ENCODE results near the gene PDCD5. TPM values are rescaled to one million over a fixed set of nuclear protein-coding genes. Genes with fewer than 3 reads are reported as not detected.

PDCD5 gene
- total RNA-seq, 1 donor from 2014 or later: 115 TPM

DNA sequence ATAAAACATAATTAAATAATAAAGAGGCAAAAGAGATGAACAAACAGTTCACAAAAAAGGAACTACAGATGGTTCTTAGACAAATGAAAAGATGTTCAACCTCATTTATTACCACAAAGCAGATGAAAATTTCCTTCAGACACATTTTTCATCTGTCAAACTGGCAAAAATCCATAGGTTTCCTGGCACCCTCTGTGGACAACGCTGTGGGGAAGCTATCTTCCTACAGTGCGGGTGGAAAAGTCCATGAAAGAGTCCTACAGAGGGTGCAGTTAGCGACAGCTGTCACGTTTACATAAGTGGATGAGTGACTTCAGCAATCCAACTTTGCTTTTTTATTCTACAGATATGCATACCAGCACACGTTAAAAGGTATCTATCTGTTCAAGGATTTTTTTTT is 30.3 kb upstream of the PDCD5 start:
- Histone ChIP-seq H3K9me3 (no peaks in the 10 kb centered on the region), H3K27me3 (no peaks in the 10 kb centered on the region), H3K27ac (no peak overlapping the region), H3K4me3 (no peak overlapping the region), H3K4me1 (no peaks in the 10 kb centered on the region), H3K36me3 (no peaks in the 10 kb centered on the region)
- TF ChIP-seq POLR2AphosphoS5 (IDR thresholded peaks at IDR 0.05; ENCODE audit: insufficient read depth in 1 of 2, low read depth in 1 of 2) (no peak), POLR2A (IDR thresholded peaks at IDR 0.05) (no peak)
- TF ChIP-seq, protein P1, sequence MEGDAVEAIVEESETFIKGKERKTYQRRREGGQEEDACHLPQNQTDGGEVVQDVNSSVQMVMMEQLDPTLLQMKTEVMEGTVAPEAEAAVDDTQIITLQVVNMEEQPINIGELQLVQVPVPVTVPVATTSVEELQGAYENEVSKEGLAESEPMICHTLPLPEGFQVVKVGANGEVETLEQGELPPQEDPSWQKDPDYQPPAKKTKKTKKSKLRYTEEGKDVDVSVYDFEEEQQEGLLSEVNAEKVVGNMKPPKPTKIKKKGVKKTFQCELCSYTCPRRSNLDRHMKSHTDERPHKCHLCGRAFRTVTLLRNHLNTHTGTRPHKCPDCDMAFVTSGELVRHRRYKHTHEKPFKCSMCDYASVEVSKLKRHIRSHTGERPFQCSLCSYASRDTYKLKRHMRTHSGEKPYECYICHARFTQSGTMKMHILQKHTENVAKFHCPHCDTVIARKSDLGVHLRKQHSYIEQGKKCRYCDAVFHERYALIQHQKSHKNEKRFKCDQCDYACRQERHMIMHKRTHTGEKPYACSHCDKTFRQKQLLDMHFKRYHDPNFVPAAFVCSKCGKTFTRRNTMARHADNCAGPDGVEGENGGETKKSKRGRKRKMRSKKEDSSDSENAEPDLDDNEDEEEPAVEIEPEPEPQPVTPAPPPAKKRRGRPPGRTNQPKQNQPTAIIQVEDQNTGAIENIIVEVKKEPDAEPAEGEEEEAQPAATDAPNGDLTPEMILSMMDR (IDR thresholded peaks at IDR 0.05): no peak
- no peak for DNase-seq (ENCODE audit: extremely low spot score in 2 of 2)
- intact Hi-C loops (cut with DNase I): no loop called here

DNA sequence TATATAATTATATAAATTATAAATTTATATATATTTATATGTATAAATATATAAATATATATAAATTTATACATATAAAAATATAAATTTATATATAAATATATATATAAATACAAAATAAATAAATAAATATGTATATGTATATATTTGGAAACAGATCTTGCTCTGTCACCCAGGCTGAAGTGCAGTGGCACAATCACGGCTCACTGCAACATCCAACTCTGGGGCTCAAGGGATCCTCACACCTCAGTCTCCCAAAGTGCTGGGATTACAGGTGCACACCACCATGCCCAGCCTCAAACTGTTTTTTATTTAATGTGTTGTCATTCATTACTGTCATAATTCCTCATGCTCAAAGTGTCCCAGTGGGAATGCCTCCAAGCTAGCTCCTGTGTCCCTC is 25.2 kb upstream of the PDCD5 start:
- Histone ChIP-seq H3K9me3 (no peaks in the 10 kb centered on the region), H3K4me3 (no peak overlapping the region), H3K4me1 (no peaks in the 10 kb centered on the region), H3K27me3 (no peaks in the 10 kb centered on the region), H3K36me3 (no peaks in the 10 kb centered on the region), H3K27ac (no peak overlapping the region)
- intact Hi-C loops (cut with DNase I): no loop called here
- TF ChIP-seq, protein P1 (IDR thresholded peaks at IDR 0.05): no peak
- no peak for TF ChIP-seq POLR2A (IDR thresholded peaks at IDR 0.05)
- no peak for TF ChIP-seq POLR2AphosphoS5 (IDR thresholded peaks at IDR 0.05; ENCODE audit: insufficient read depth in 1 of 2, low read depth in 1 of 2)
- DNase-seq (ENCODE audit: extremely low spot score in 2 of 2): no peak

DNA sequence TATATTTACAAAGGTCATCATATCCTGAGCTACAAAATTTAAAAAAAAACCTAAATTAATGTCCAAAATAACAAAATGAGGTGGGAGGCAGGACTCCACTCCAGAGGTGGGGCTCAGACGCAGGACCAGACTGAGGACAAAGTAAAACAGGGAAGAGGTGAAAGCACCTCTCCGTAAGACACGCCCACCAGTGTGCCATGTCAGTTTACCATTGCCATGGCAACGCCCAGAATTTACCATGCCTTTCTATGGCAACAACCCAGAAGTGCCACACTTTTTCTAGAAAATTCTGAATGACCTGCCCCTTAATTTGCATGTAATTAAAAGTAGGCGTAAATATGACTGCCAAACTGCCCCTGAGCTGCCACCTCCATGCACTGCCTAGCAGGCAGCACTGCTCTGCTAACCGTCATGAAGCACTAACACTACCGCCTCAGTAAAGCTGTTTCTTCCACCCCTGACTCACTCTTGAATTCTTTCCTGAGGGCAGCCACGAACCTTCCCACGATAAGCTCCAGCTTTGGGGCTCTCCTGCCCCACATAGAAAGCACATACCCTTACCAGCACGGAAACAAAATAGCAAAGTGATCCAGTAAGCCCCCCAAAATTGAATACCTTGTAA is 22.3 kb upstream of the PDCD5 start:
- H3K4me3 ChIP-seq: no peak overlapping the region
- intact Hi-C loops (cut with DNase I): no loop called here
- DNase-seq (ENCODE audit: extremely low spot score in 2 of 2): no peak
- H3K27ac ChIP-seq: no peak overlapping the region
- H3K4me1 ChIP-seq: no peaks in the 10 kb centered on the region
- no peaks in the 10 kb centered on the region for H3K36me3 ChIP-seq
- H3K9me3 ChIP-seq: no peaks in the 10 kb centered on the region
- H3K27me3 ChIP-seq: no peaks in the 10 kb centered on the region
- TF ChIP-seq POLR2AphosphoS5 (IDR thresholded peaks at IDR 0.05; ENCODE audit: insufficient read depth in 1 of 2, low read depth in 1 of 2) (no peak), POLR2A (IDR thresholded peaks at IDR 0.05) (no peak)
- TF ChIP-seq, protein P1 (IDR thresholded peaks at IDR 0.05): no peak

DNA sequence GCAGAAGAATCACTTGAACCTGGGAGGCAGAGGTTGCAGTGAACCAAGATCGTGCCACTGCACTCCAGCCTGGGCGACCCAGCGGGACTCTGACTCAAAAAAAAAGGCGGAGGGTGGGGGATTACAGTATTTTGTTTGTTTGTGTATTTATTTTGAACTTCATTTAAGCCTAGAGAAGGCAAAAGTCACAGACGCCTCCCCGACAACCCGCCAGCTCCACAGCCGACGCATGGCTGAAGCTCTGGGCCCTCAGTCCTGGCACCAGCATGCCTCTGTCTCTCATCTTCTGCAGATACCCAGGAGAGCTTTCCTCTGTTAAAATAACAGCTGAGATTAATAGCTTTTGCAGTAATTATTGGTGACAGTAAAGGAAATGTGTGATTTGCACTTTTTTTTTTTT is 17.2 kb upstream of the PDCD5 start:
- Histone ChIP-seq H3K27ac (no peak overlapping the region), H3K36me3 (no peaks in the 10 kb centered on the region), H3K27me3 (no peaks in the 10 kb centered on the region), H3K4me3 (no peak overlapping the region), H3K4me1 (no peaks in the 10 kb centered on the region), H3K9me3 (no peaks in the 10 kb centered on the region)
- intact Hi-C loops (cut with DNase I): no loop called here
- TF ChIP-seq POLR2AphosphoS5 (IDR thresholded peaks at IDR 0.05; ENCODE audit: insufficient read depth in 1 of 2, low read depth in 1 of 2) (no peak), POLR2A (IDR thresholded peaks at IDR 0.05) (no peak)
- TF ChIP-seq, protein P1 (IDR thresholded peaks at IDR 0.05): no peak
- DNase-seq (ENCODE audit: extremely low spot score in 2 of 2): no peak

DNA sequence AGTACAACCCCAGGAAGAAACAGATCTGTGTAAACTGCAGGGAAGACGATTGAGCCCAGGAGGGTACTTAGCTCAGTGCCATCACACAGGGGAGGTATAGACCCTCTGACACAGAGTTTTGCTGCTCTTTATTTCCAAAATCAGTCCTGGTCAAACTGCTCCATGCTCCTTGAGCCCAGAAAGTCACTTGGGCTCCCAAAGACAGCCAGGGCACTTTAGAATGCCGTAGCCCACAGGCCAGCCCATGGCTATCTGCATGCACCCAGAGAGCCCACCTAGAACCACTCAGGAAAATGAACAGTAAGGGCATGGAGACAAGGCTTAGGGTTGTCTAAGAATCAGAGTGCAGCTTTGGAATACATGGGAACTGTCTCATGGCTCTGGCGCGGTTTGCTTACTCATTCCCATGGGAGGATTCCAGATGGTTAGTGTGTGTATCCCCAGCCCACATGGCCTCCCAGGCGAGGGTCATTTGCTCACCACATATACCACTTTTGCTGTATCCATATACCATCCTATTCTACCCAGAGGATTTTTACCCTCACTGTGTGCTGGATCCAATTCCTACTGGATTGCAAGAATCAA is 14.7 kb upstream of the PDCD5 start:
- DNase-seq (ENCODE audit: extremely low spot score in 2 of 2): no peak
- Histone ChIP-seq H3K9me3 (no peaks in the 10 kb centered on the region), H3K36me3 (no peaks in the 10 kb centered on the region), H3K4me1 (peaks cover 4% of the 10 kb centered on the region), H3K4me3 (no peak overlapping the region), H3K27me3 (no peaks in the 10 kb centered on the region), H3K27ac (no peak overlapping the region)
- TF ChIP-seq, protein P1 (IDR thresholded peaks at IDR 0.05): no peak
- intact Hi-C loops (cut with DNase I): no loop called here
